Mesenchymal stem cell (in vitro differentiated cells and primary cell): Measurements from ENCODE around the gene FXYD2.
A peak's percentile ranks its signal among the peaks of the same experiment; 100 is the strongest.

Experiments
- DNase-seq: peaks from one replicate; pipeline ENCODE4 v3.0.0-alpha.2; 2013
- H2AFZ ChIP-seq: one replicate; pipeline ENCODE4 v1.6.1; 2013; ENCODE audit warnings: low read depth, mild to moderate bottlenecking, control low read depth, inconsistent platforms, low read length, moderate library complexity
- H2AK5ac ChIP-seq: 2 replicates; pipeline ENCODE4 v1.6.1; 2013; ENCODE audit warnings: low read length, moderate library complexity, mild to moderate bottlenecking, inconsistent platforms; ENCODE audit not compliant: severe bottlenecking
- H2BK120ac ChIP-seq: one replicate; pipeline ENCODE4 v1.6.1; 2013; ENCODE audit warnings: low read depth, mild to moderate bottlenecking, inconsistent platforms, low read length, moderate library complexity
- H2BK12ac ChIP-seq, 2 experiments: one replicate each; pipeline ENCODE4 v1.6.1; 2013; ENCODE audit warnings: inconsistent platforms in 2 of 2, low read length in 2 of 2, mild to moderate bottlenecking in 2 of 2, moderate library complexity in 2 of 2, control low read depth in 1 of 2
- H2BK15ac ChIP-seq: one replicate; pipeline ENCODE4 v1.6.1; 2013; ENCODE audit warnings: mild to moderate bottlenecking, low read depth, inconsistent platforms; ENCODE audit not compliant: poor library complexity, severe bottlenecking
- H2BK5ac ChIP-seq: 2 replicates; pipeline ENCODE4 v1.6.1; 2013; ENCODE audit warnings: low read depth, mild to moderate bottlenecking, low read length, control low read depth, inconsistent platforms; ENCODE audit not compliant: poor library complexity, severe bottlenecking
- H3K14ac ChIP-seq, 2 experiments: one replicate each; pipeline ENCODE4 v1.6.1; 2013; ENCODE audit warnings: inconsistent platforms in 2 of 2, low read length in 2 of 2, control low read depth in 1 of 2, mild to moderate bottlenecking in 1 of 2, moderate library complexity in 1 of 2
- H3K18ac ChIP-seq, 2 experiments: one replicate each; pipeline ENCODE4 v1.6.1; 2013; ENCODE audit warnings: inconsistent platforms in 2 of 2, low read length in 2 of 2, control low read depth in 1 of 2, low read depth in 1 of 2, mild to moderate bottlenecking in 1 of 2
- H3K23ac ChIP-seq, 2 experiments: one replicate each; pipeline ENCODE4 v1.6.1; 2013; ENCODE audit warnings: inconsistent platforms in 2 of 2, low read length in 2 of 2, mild to moderate bottlenecking in 2 of 2, moderate library complexity in 2 of 2, control low read depth in 1 of 2
- H3K27ac ChIP-seq: 2 replicates; pipeline ENCODE4 v1.5.1; 2013; ENCODE audit warnings: mild to moderate bottlenecking, moderate library complexity, low read length, control low read depth, inconsistent platforms; ENCODE audit not compliant: poor library complexity, severe bottlenecking
- H3K27me3 ChIP-seq, 2 experiments: 2 replicates each; pipeline versions ENCODE4 v1.6.1 to v1.7.0; 2013; ENCODE audit warnings: low read length in 2 of 2, mild to moderate bottlenecking in 2 of 2, moderate library complexity in 2 of 2, control low read depth in 1 of 2, inconsistent platforms in 1 of 2; ENCODE audit not compliant: control insufficient read depth in 1 of 2, insufficient read depth in 1 of 2
- H3K36me3 ChIP-seq, 2 experiments: 2 replicates each; pipeline versions ENCODE4 v1.6.1 to v1.7.0; 2013; ENCODE audit warnings: low read length in 2 of 2, control low read depth in 1 of 2, inconsistent platforms in 1 of 2, low read depth in 1 of 2, mild to moderate bottlenecking in 1 of 2; ENCODE audit not compliant: insufficient read depth in 2 of 2, control insufficient read depth in 1 of 2
- H3K4ac ChIP-seq, 2 experiments: one replicate each; pipeline ENCODE4 v1.6.1; 2013; ENCODE audit warnings: inconsistent platforms in 2 of 2, low read length in 2 of 2, mild to moderate bottlenecking in 2 of 2, moderate library complexity in 2 of 2, control low read depth in 1 of 2, low read depth in 1 of 2
- H3K4me1 ChIP-seq: 2 replicates; pipeline ENCODE4 v1.6.1; 2013; ENCODE audit warnings: low read depth, low read length, control low read depth; ENCODE audit not compliant: control insufficient read depth, insufficient read depth
- H3K4me2 ChIP-seq: 2 replicates; pipeline ENCODE4 v1.6.1; 2013; ENCODE audit warnings: low read length, mild to moderate bottlenecking, inconsistent platforms; ENCODE audit not compliant: poor library complexity, severe bottlenecking
- H3K4me3 ChIP-seq, 2 experiments: 2 replicates each; pipeline versions ENCODE4 v1.5.1 to v1.7.0; 2013; ENCODE audit warnings: low read length in 2 of 2, mild to moderate bottlenecking in 2 of 2, control low read depth in 1 of 2, low read depth in 1 of 2; ENCODE audit not compliant: insufficient read depth in 1 of 2
- H3K79me1 ChIP-seq: replicated peaks from 2 replicates; pipeline ENCODE4 v1.6.1; 2013; ENCODE audit warnings: mild to moderate bottlenecking, control low read depth, low read length, inconsistent platforms; ENCODE audit not compliant: poor library complexity, severe bottlenecking
- H3K9ac ChIP-seq: 2 replicates; pipeline ENCODE4 v1.7.0; 2013; ENCODE audit warnings: mild to moderate bottlenecking, low read length, moderate library complexity
- H3K9me3 ChIP-seq: 2 replicates; pipeline ENCODE4 v1.7.0; 2013; ENCODE audit warnings: mild to moderate bottlenecking, low read length; ENCODE audit not compliant: control insufficient read depth
- H4K8ac ChIP-seq: one replicate; pipeline ENCODE4 v1.6.1; 2013; ENCODE audit warnings: inconsistent platforms, mild to moderate bottlenecking, low read length, moderate library complexity
- H4K91ac ChIP-seq: one replicate; pipeline ENCODE4 v1.6.1; 2013; ENCODE audit warnings: mild to moderate bottlenecking, low read length, inconsistent platforms
- WGBS: methylation state at CpG from one replicate; pipeline ENCODE4 v1.1.7; 2013; ENCODE audit warnings: mixed read lengths; 5-methylcytosine and 5-hydroxymethylcytosine counted together

The FXYD2 gene

DNA sequence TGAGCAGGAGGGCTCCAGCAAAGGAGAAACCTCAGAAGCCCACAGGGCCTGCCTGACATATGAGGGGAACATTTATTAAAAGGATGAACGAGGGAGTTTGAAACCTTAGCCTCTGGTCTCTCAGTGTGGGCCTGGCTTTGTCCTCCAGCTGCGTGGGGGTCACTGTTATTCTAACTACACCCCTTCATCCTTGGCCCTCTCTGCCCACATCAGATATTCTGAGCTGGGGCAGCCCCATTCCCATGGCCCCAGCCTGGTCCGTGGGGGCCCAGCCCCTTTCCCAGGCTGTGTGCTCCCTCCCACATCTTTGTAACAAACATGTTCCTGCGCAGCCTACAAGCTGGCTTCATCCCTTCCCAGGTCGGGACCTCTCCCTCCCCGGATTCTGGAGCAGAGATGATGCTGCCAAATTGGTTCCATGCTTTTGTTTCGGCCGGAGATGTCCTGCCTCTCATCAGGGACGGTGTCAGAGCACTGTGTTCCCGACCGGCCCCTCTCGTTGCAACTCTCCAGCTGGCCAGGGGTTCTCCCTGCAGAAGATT, 47.9 kb upstream of the FXYD2 start:
- Histone ChIP-seq H3K27me3 (peaks cover 0 to 68% of the 10 kb centered on the region in 2 experiments), H2BK12ac (no peak overlapping the region), H2BK15ac (no peak overlapping the region), H3K4me3 (no peak overlapping the region), H3K4ac (no peak overlapping the region), H3K36me3 (peaks cover 0 to 15% of the 10 kb centered on the region in 2 experiments), H3K79me1 (peaks cover 30% of the 10 kb centered on the region), H2BK5ac (no peak overlapping the region), H3K23ac (no peak overlapping the region), H3K9ac (no peak overlapping the region), H2BK120ac (no peak overlapping the region), H2AK5ac (no peak overlapping the region), H3K18ac (no peak overlapping the region), H3K4me1 (peaks cover 38% of the 10 kb centered on the region), H4K8ac (no peak overlapping the region), H3K14ac (peak overlapping the region in 1 of 2 experiments; percentile 8), H3K9me3 (no peaks in the 10 kb centered on the region), H2AFZ (no peak overlapping the region), H3K4me2 (no peak overlapping the region), H3K27ac (no peak overlapping the region), H4K91ac (no peak overlapping the region)
- DNase-seq = no peak
- WGBS = 93% methylated on average over 12 of the region's 12 CpGs

DNA sequence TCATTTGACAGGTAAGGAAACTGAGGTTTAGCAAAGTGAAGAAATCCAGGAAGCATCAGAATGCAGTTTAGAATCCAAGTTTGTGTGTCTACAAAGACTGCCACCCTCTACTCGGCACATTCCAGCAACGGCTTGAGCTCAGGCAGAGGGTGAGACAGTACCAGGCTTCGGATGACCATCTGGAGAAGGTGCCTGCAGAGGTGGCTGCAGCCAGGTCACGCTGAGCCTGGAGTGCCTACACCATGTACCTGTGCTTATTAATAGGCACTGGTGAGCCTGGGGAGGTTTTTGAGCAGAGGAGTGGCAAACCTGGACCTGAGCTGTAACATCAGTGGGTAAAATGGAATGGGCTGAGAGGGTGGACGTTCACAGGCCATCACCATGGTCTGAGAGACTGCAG, 47.2 kb upstream of the FXYD2 start:
- Histone ChIP-seq H2AK5ac (no peak overlapping the region), H3K4me1 (peaks cover 33% of the 10 kb centered on the region)

DNA sequence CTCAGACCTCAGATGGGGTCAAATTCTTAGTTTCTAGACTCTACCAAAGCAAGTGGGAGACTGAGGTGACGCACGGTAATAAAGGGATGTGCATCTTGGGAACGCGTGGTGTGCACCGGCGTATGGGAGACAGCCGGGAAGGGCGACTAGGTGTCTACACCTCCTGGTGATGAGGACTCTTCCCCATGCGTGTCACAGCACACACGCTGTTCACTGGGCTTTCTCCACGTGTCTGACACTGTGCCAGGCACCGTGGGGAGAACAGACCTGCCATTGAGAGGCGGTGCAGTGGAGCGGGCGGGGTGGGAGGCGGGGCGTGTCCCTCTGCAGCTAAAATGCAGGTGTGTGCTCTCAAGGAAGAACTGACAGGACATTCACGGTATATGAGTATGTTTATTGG, 46.6 kb upstream of the FXYD2 start:
- no peak overlapping the region for H3K27ac ChIP-seq
- no peak overlapping the region for H3K14ac ChIP-seq
- H2BK15ac ChIP-seq = no peak overlapping the region
- peaks cover 33% of the 10 kb centered on the region for H3K4me1 ChIP-seq
- peaks cover 0 to 15% of the 10 kb centered on the region in 2 experiments for H3K36me3 ChIP-seq
- H2BK120ac ChIP-seq = no peak overlapping the region
- H3K18ac ChIP-seq = no peak overlapping the region
- H2AFZ ChIP-seq = no peak overlapping the region
- no peak overlapping the region for H2BK12ac ChIP-seq
- no peak overlapping the region for H4K91ac ChIP-seq
- H3K4me3 ChIP-seq = no peak overlapping the region
- no peak overlapping the region for H2AK5ac ChIP-seq
- H3K9me3 ChIP-seq = no peaks in the 10 kb centered on the region
- no peak overlapping the region for H3K23ac ChIP-seq
- no peak overlapping the region for H3K4ac ChIP-seq
- no peak overlapping the region for H2BK5ac ChIP-seq
- H3K27me3 ChIP-seq = peaks cover 0 to 65% of the 10 kb centered on the region in 2 experiments
- DNase-seq = no peak
- H3K79me1 ChIP-seq = peaks cover 26% of the 10 kb centered on the region
- 94% methylated on average over 17 of the region's 18 CpGs for WGBS
- no peak overlapping the region for H4K8ac ChIP-seq
- H3K9ac ChIP-seq = no peak overlapping the region
- no peak overlapping the region for H3K4me2 ChIP-seq

More for the DNA sequence above, 47.2 kb upstream of the FXYD2 start:
- Histone ChIP-seq H3K4ac (no peak overlapping the region), H3K23ac (no peak overlapping the region), H3K9ac (no peak overlapping the region), H3K4me2 (no peak overlapping the region), H2BK15ac (no peak overlapping the region), H4K91ac (peak overlapping the region; percentile 6), H3K4me3 (no peak overlapping the region), H3K9me3 (no peaks in the 10 kb centered on the region), H2BK120ac (no peak overlapping the region), H3K36me3 (peaks cover 0 to 15% of the 10 kb centered on the region in 2 experiments), H2AFZ (no peak overlapping the region), H2BK5ac (no peak overlapping the region), H3K14ac (no peak overlapping the region), H3K18ac (no peak overlapping the region), H3K27ac (no peak overlapping the region), H4K8ac (no peak overlapping the region), H3K79me1 (peaks cover 29% of the 10 kb centered on the region), H2BK12ac (no peak overlapping the region), H3K27me3 (peaks cover 0 to 67% of the 10 kb centered on the region in 2 experiments)
- DNase-seq = no peak
- 85% methylated on average over 5 of the region's 5 CpGs for WGBS

DNA sequence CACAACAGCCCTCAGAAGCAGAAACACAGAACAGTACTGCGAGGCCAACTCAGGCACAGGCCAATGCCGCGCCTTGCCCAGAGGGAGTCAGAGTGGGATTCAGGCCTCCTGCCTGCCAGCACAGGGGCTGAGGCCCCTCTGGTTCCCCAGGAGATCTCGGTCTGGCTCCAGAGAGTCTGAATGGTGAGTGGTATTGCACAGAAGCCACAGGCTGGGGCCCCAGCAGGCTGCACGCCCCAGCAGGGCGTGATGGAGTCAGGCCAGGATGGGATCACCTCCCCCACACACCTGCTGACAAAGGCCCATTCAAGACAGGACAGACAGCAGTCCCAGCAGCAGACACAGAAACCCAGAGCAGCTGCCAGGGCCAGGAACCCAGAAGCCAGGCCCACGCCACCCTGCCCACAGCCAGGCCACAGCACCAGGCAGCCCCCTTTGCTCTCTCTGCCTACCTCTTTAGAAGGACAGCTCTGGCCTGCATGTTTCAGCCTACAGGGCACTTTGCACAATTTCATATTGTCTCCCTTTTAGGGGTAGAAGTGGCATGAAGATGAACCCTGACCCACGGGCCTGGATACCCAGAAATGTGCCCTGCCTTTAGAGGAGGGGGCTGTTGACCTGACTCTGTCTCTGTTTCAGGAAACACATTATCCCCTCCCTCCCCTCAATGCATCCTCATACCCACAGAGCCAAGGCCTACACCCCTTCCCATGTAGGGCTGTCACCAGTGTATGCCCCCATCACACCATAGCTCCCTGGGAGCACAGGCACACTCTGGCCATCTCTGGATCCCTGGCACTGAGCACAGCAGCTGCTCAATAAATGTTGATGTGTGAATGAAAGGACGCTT, 45.8 kb upstream of the FXYD2 start:
- no peak for DNase-seq
- H3K27ac ChIP-seq = no peak overlapping the region
- H4K91ac ChIP-seq = no peak overlapping the region
- H2AK5ac ChIP-seq = no peak overlapping the region
- peaks cover 25% of the 10 kb centered on the region for H3K79me1 ChIP-seq
- H3K4me3 ChIP-seq = no peak overlapping the region
- H2BK12ac ChIP-seq = no peak overlapping the region
- H3K9ac ChIP-seq = no peak overlapping the region
- H2BK120ac ChIP-seq = no peak overlapping the region
- peaks cover 0 to 15% of the 10 kb centered on the region in 2 experiments for H3K36me3 ChIP-seq
- H3K18ac ChIP-seq = no peak overlapping the region
- H3K4ac ChIP-seq = no peak overlapping the region
- peak overlapping the region in 1 of 2 experiments; percentile 5 for H3K14ac ChIP-seq
- peaks cover 29% of the 10 kb centered on the region for H3K4me1 ChIP-seq
- no peak overlapping the region for H2BK5ac ChIP-seq
- no peaks in the 10 kb centered on the region for H3K9me3 ChIP-seq
- H2BK15ac ChIP-seq = no peak overlapping the region
- 85% methylated on average over 9 of the region's 9 CpGs for WGBS
- H3K4me2 ChIP-seq = no peak overlapping the region
- H3K27me3 ChIP-seq = peaks cover 0 to 56% of the 10 kb centered on the region in 2 experiments
- H3K23ac ChIP-seq = no peak overlapping the region
- H2AFZ ChIP-seq = no peak overlapping the region
- no peak overlapping the region for H4K8ac ChIP-seq
